DND-41 (cell line): ENCODE data around the gene PDLIM5.
A peak's percentile ranks its signal among the peaks of the same experiment; 100 is the strongest.

ENCODE experiments used
- ATAC-seq: fragments of 200-7000 bp; cut with Tn5 transposase; 3 replicates; pipeline ENCODE4 v1.9.1; 2021; ENCODE audit warnings: low read depth; ENCODE audit not compliant: insufficient read depth
- DNase-seq: peaks from one replicate; pipeline ENCODE4 v3.0.0-alpha.2; 2020
- H2AFZ ChIP-seq: 2 replicates; pipeline ENCODE4 v1.6.0; 2012; ENCODE audit warnings: low read depth, low read length
- H3K27ac ChIP-seq: 2 replicates; pipeline ENCODE4 v1.5.1; 2012; ENCODE audit warnings: low read length, inconsistent platforms
- H3K27me3 ChIP-seq: fragments of 200-600 bp; sonication (generic); 2 replicates; pipeline ENCODE4 v1.6.0; 2012; ENCODE audit warnings: low read length, mild to moderate bottlenecking, inconsistent platforms; ENCODE audit not compliant: insufficient read depth, poor library complexity
- H3K36me3 ChIP-seq: 2 replicates; pipeline ENCODE4 v1.5.1; 2012; ENCODE audit warnings: low read length, inconsistent platforms; ENCODE audit not compliant: insufficient read depth
- H3K4me1 ChIP-seq: 2 replicates; pipeline ENCODE4 v1.5.1; 2012; ENCODE audit warnings: mild to moderate bottlenecking, low read length; ENCODE audit not compliant: insufficient read depth
- H3K4me2 ChIP-seq: 2 replicates; pipeline ENCODE4 v1.6.0; 2012; ENCODE audit warnings: mild to moderate bottlenecking, moderate library complexity, low read length, inconsistent platforms; ENCODE audit not compliant: insufficient read depth
- H3K4me3 ChIP-seq, 2 experiments: fragments of 200-600 bp in 1 of 2; shearing (Covaris generic) in 1 of 2; 2 replicates each; pipeline ENCODE4 v1.5.1; 2012 to 2016; ENCODE audit warnings: inconsistent platforms in 2 of 2, low read length in 2 of 2, mild to moderate bottlenecking in 2 of 2, low read depth in 1 of 2, moderate library complexity in 1 of 2
- H3K79me2 ChIP-seq: 2 replicates; pipeline ENCODE4 v1.6.0; 2012; ENCODE audit warnings: low read length, inconsistent platforms; ENCODE audit not compliant: insufficient read depth
- H3K9ac ChIP-seq: 2 replicates; pipeline ENCODE4 v1.6.0; 2012; ENCODE audit warnings: low read depth, mild to moderate bottlenecking, inconsistent platforms, low read length, moderate library complexity
- H3K9me3 ChIP-seq: 2 replicates; pipeline ENCODE4 v1.5.1; 2012; ENCODE audit warnings: low read length, moderate library complexity, mild to moderate bottlenecking, inconsistent platforms; ENCODE audit not compliant: insufficient read depth, severe bottlenecking
- H4K20me1 ChIP-seq: 2 replicates; pipeline ENCODE4 v1.6.0; 2012; ENCODE audit warnings: low read length; ENCODE audit not compliant: insufficient read depth
- CTCF ChIP-seq: IDR thresholded peaks from 2 replicates; pipeline ENCODE4 v1.5.1; 2012; ENCODE audit warnings: borderline replicate concordance, low read length, moderate library complexity, mild to moderate bottlenecking; ENCODE audit not compliant: poor library complexity, severe bottlenecking; ENCODE audit errors: extremely low read depth
- EZH2 ChIP-seq: IDR thresholded peaks from 3 replicates; pipeline ENCODE4 v1.6.1; 2012; ENCODE audit warnings: borderline replicate concordance, low read depth, mild to moderate bottlenecking, moderate library complexity, low read length, inconsistent platforms; ENCODE audit not compliant: severe bottlenecking

PDLIM5 gene

DNA sequence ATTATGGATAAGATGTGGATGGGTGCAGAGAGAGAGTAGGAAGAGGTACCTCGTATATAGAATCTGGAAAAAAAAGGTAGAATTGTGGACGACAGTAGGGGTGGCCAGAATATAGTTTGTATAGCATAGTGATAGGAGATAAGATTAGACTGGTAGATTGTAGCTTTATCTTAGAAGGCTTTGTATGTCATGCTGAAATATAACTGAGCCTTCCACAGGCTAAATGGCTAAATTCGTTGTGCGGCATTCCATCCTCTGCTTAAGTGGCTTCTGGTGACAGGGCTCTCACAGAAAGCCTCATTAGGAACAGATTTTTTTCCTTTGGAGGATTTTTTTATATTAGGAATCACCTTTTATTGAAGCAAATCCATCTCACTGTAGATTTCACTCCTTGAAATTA, 163.7 kb downstream of the PDLIM5 start:
- no peak for DNase-seq
- no peak overlapping the region for H3K9ac ChIP-seq
- H3K27ac ChIP-seq = no peak overlapping the region
- no peaks in the 10 kb centered on the region for H3K4me1 ChIP-seq
- ATAC-seq = no peak
- no peak overlapping the region for H2AFZ ChIP-seq
- no peaks in the 10 kb centered on the region for H3K79me2 ChIP-seq
- no peak overlapping the region for H3K4me2 ChIP-seq
- no peak overlapping the region for H3K4me3 ChIP-seq
- TF ChIP-seq CTCF = no peak
- no peak for TF ChIP-seq EZH2
- no peaks in the 10 kb centered on the region for H4K20me1 ChIP-seq
- H3K27me3 ChIP-seq = no peaks in the 10 kb centered on the region
- H3K9me3 ChIP-seq = no peaks in the 10 kb centered on the region
- H3K36me3 ChIP-seq = no peaks in the 10 kb centered on the region

- TF ChIP-seq CTCF (peak; percentile 84), EZH2 (no peak)
- Histone ChIP-seq H2AFZ (peak overlapping the region; percentile 61; the same call in 1 of the 2 replicates), H3K9ac (0 out of 2 replicates have a peak overlapping the region, but pooled peaks have one; percentile 29), H3K9me3 (no peaks in the 10 kb centered on the region), H3K36me3 (no peaks in the 10 kb centered on the region), H3K4me2 (peak overlapping the region; percentile 40; the same call in 1 of the 2 replicates), H3K4me1 (peaks cover 4% of the 10 kb centered on the region), H3K27me3 (no peaks in the 10 kb centered on the region), H3K27ac (peak overlapping the region; percentile 71), H4K20me1 (no peaks in the 10 kb centered on the region), H3K79me2 (no peaks in the 10 kb centered on the region), H3K4me3 (no peak overlapping the region)
- ATAC-seq = peak; percentile 78
- peak; percentile 42 for DNase-seq
These were observed 169.8 kb downstream of the PDLIM5 start for GRCh38 chr4:94621491-94622080.

- Histone ChIP-seq H2AFZ (no peak overlapping the region), H3K27ac (no peak overlapping the region)
These were observed 171.6 kb downstream of the PDLIM5 start for GRCh38 chr4:94623126-94623911.

More at GRCh38 chr4:94623126-94623911, 171.6 kb downstream of the PDLIM5 start:
- no peak for TF ChIP-seq CTCF
- no peak for TF ChIP-seq EZH2
- H4K20me1 ChIP-seq = no peaks in the 10 kb centered on the region
- no peaks in the 10 kb centered on the region for H3K27me3 ChIP-seq
- no peaks in the 10 kb centered on the region for H3K79me2 ChIP-seq
- no peak overlapping the region for H3K9ac ChIP-seq
- ATAC-seq = no peak
- H3K4me3 ChIP-seq = no peak overlapping the region
- no peak for DNase-seq
- H3K4me1 ChIP-seq = peaks cover 4% of the 10 kb centered on the region
- H3K36me3 ChIP-seq = no peaks in the 10 kb centered on the region
- no peak overlapping the region for H3K4me2 ChIP-seq
- no peaks in the 10 kb centered on the region for H3K9me3 ChIP-seq
